ENCODE results near the gene SMARCB1.

The SMARCB1 gene

DNA sequence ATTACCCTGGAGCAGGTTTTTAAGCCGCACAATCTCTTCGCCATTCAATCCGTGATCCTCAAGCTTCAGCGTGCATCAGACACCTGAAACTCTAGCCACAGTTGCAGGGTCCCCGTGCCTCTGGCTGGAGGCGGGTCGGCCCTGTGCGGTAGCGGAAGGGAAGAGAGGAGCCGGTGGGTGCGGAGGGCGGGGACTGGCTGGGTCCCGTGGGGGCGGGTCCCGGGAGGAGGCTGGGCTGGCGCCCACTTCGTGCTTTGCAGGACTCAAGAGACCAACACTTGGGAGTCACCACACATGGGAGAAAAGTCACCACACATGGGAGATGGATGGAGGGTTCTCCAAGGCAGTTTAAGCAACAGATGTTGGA is 23.2 kb upstream of the SMARCB1 start:
- DNase-seq: no peak

DNA sequence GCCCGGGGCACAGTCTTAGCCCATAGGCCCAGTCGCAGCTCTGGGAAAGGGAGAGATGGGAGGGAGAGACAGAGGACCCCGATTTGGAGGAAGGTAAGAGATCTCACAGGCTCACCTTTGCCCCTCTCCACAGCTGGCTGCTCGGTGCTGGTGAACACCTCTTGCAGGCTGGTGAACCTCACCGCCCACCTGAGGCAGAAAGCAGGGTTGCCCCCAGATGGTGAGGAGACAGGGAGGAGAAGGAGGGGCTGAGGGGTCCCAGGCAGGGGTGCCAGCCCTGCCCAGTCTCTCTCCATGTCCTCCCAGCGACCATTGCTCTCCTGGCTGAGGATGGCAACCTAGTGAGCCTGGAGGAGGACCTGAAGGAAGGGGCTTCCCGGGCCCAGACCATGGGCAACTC is 22.8 kb upstream of the SMARCB1 start:
- DNase-seq: no peak

DNA sequence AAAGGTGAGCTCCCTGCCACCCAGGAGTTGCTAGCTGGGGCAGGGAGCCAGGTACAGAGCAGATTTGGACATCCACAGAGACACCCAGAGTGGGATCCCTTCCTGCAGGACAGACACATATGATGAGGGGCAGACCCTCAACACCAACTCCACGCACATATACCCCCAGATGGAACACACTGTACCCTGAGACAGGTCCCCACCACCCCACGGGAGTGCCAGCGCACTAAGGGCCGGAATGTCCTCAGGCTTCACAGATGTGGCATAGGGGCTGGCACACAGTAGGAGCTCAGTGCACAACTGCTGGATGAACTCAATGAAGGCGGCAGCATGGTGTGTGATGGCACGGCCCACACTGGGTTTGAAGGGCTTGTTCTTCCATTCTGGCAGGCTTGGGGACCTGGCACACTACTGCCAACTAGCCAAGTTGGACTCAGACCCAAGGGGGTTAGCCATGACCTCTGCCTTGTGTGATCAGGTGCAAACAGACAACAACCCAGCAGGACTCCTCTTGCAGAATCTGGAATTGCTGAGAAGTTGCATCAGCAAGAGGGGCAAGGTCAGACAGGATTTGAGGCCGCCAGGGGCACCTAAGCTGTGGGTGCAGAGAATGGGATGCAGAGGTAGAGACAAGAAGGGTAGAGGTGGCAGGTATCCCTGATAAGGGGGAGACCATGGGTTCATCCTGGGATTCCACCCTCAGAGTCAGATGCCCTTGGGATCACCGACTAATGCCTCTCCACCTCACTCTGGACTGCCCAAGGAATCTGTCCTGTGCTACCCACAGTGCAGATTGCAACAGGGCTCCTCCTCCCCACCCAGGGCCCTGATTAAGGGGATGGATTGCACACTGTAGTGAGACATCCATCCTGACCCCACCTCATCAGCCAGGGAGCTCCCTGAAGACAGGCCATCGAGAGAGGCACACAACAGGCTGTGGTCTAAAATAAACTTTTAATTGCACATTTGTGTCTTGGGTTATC is 21.6 kb upstream of the SMARCB1 start:
- no peak for DNase-seq

DNA sequence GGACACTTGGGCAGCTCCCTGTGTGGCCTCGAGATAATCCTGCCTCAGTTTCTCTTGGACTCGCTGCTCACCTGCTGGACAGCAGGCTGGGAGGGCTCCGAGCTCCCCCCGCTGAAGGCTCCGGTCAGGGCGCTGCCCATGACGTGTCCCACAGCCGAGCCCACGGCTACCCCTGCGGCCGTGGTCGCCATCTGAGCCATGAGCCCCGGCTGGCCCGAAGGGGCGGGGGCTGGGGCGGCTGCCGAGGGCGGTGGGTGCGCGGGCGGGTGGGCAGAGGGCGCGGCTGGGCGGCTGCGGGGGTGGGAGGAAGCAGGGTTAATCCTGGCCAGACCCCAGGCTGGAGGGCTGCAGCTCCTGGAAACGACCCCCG is 19.5 kb upstream of the SMARCB1 start:
- DNase-seq: no peak

DNA sequence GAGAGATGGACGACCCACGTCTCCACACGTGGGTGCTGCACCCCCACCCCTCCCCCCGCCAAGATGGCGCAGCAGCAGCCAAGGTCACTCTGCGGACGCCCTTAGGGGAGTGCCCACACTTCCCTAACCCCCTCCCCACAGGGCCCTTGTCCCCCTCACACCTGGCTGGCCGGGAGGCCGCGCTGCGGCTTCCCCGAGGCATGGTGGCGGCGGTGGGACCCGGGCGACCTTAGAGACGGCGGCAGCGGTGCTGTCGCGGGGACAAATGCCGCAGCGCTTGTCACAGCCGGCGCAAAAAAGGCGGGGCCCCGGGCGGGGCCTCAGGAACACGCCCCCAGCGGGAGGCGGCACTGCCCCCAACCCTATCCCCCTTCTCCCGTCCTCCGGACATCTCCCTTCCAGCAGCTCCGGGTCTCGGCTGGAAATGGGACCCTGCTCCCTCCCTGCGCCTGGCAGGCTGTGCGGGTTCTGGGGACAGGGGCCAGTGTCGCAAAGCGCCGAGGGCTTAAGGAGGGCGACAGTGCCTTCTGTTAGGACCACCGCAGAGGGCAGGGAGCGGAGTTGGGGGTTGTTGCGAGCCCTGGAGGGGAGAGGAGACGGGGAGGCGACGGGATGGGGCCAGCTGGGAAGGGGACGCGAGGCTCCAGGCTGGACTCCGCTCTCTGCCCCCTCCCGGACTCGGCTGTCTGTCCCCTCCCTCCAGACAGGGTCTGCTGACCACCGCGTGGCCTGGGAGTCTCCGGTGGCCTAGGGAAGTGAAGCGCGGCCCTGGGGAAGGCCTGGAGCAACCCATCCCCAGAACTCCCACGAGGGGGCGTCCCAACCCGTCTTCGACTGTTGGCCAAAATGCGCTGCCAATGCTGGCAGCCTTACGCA is 18.9 kb upstream of the SMARCB1 start, which contains the start of gene CHCHD10:
TSS of gene CHCHD10 (minus strand) at position 300 of the 876 bp plus-strand sequence. CDS start at position 202, 98 bp downstream.
- no peak for DNase-seq

DNA sequence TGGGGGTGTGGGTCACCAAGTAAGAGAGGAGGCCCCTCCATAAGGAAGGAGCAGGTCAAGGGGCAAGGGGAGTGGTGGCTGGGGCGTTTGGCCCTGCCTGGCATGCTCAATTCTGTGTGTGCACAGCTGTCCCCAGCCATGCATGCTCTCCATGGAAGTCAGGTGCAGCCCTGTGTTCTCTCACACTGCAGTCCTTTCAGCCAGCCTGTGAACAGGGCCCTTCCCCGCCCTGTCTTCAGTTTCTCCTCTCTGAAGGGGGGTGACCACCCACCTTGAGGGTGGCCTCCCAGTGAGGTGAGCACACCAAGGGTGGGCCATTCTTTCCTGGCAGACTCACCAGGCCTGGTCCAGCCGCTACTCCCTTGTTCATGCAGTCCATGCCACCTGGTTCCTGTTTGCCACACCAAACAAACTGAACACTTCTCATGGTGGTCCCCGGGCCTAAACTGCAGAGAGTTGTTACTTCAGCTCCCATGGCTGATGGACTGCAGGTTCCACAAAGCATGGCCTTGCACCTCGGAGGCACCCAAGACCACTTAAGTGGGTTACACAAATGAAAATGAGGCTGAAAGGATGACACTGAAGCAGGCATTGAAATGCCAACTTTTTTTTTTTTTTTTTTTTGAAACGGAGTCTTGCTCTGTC is 17.3 kb upstream of the SMARCB1 start:
- no peak for DNase-seq

DNA sequence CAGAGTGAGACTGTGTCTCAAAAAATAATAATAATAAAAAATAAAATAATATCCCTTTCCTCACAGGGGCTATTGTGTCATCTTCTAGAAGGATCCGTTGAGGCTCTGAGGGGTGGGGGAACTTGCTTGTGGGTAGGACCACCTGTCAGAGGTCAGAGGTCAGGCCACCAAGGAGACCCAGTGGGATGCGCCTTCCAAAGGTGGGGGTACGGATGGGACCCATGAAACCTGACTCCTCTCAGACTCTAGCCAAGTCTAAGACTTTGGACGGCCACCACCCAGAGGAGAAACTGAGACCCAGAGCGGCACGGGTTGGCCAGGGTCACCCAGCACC is 14.5 kb upstream of the SMARCB1 start:
- DNase-seq: no peak

DNA sequence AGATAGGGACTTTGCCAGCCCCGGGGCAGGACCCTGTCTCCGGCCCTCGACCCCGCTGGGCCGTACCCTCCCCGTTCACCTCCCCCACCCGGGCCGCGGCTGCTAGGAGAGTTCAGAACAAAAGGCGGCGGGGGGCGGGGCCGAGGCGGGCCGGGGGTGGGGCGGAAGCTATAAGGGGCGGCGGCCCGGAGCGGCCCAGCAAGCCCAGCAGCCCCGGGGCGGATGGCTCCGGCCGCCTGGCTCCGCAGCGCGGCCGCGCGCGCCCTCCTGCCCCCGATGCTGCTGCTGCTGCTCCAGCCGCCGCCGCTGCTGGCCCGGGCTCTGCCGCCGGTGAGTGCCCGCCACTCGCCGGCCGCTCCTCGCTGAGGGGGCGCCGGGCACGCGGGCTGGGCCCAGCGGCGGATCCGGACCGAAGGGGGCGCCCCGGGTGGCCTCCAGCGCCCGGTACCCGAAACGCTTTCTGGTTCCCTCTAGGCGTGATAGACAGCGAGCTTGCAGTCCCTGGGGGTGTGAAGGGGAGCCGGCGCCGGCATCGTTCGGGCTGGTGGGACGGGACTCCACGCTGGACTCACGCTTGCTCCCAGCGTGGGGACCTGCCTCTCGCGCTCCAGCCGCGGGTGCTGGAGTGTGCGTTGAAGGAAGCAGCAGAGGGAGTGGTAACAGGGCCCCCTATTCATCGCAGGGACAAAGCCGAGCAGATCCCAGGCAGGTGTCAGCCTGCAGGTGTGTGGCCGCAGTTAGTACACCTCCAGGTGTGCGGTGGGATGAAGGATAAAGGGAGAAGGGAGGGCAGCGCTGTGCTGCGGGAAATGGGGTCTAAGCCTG is 13.9 kb upstream of the SMARCB1 start, which contains the start of gene MMP11:
TSS of gene MMP11 (plus strand) at position 201 of the 825 bp plus-strand sequence. CDS start at position 223, 22 bp downstream.
- no peak for DNase-seq

DNA sequence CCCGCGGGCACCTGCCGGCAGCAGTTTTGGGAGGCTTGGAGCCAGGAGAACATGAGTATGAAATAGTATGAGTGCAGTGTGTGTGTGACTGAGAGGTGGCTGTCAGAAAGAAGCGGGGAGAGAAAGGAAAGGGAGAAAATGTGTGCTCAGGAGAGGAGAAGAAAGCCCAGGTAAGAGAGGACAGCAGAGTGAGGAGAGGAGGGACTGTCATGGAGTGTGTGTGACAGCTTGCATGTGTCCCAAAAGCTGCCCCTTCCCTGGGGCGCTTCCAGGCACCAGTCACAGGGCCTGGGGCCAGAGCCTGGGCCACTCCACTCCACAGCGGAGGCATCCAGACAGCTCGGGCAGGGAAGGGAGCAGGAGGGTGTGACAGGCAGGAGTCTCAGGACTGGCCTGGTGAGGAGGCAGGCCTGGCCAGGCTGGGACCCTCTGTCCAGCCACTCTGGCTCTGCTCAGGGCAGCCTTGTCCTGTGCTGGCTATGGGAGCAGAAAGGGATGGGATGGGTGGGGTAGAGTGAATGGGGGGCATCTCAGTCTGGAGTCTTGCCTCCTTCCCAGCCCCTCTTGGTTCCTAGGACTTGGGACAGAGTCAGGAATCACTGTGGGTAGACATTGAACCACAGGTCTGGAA is 13.2 kb upstream of the SMARCB1 start:
- DNase-seq: no peak

- no peak for DNase-seq
Measured at GRCh38 chr22:23774114-23774921, 12.4 kb upstream of the SMARCB1 start.

DNA sequence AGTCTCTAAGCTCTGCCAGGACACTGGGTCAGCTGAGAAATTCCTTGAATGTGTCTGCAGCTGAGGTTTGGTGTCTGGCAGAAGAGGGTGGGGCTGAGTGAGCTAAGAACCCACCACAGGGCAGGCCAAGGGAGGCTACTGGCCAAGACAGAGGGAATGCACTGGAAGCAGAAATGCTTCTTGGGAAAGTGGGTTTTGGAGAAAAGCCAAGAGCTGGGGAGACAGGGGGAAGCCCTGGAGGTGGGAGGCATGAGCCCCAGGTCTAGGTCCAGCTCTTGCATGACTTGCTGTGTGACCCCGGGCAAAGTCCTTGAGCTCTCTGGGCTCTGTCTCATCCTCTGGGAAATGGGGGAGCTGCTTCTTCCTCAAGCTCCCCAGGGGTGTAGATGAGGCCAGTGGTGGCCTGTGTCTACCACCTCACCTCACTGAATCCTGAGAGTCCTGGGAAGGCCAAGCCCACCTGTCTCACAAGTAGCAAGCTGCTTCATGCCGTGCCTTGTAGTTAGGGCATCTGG is 11.8 kb upstream of the SMARCB1 start:
- DNase-seq: no peak

DNA sequence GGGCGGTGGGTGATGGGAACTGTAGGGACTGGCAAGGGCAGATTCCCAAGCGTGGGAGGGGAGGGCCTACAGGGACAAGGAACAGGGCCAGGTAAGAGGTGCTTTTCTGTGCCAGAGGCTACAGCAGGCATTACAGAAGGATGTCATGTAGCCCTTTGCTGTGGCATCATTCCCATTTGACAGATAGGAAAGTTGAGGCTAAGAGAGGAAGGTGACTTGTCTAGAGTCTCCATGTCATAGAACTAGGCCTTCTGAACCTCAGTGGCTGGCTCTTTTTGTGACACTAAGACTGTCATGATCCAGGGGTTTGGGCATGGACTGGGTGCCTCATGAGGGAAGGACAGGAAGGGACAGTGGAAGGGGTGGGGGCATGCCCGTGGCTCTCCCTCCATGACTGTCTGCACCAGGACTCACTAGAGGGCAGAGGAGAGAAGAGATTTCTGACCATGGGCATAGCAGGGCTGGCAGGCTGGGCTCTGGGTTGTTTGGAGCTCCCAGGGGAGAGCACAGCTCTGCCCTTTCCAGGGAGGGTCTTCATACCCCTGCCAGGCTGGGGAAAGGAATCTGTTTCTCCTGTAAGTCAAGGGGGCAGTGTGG is 10.9 kb upstream of the SMARCB1 start:
- DNase-seq: no peak

GRCh38 chr22:23777776-23778576 is 8.8 kb upstream of the SMARCB1 start:
- DNase-seq: no peak

DNA sequence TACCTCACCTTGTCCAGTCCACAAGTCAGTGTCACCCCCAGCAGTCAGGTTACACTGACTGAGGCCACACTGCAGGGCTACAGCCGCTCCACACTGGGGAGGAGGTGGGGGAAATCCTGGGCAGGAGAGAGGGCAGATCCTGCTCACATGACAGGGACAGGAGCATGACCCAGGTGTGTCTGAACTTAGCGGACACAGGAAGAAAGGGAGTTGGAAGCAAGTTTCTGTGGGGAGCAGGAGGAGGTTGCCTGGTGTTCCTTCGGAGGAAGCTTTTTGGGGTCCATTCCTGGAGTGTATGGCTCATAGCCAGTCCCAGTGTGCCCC is 8.2 kb upstream of the SMARCB1 start:
- DNase-seq: no peak

DNA sequence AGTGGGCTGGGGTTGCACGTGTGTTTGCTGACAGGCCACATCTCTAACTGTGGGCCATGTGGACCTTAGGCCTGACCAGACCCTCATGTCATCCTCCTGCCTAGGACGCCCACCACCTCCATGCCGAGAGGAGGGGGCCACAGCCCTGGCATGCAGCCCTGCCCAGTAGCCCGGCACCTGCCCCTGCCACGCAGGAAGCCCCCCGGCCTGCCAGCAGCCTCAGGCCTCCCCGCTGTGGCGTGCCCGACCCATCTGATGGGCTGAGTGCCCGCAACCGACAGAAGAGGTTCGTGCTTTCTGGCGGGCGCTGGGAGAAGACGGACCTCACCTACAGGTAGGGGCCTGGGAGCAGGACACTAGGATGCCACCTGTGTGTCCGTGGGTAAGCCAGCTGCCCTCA is 7.7 kb upstream of the SMARCB1 start:
- DNase-seq: no peak

DNA sequence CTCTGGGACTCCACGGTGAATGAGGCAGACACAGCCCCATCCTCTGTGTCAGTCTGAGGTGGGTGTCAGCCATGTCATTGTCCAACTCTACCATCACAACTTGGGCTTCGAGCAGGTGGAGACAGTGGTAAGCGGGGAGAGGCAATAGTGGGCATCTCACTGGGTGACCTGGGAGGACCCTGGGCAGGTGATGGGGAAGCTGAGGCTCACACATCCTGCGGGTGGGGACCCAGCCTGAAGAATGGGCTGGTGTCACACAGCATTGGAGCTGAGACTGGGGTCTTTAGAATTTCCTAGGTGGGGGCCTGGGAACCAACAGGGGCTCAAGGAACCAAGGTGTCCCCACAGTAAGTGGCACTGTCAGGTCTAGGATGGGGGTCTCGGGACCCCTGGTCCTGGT is 7.0 kb upstream of the SMARCB1 start:
- no peak for DNase-seq

DNA sequence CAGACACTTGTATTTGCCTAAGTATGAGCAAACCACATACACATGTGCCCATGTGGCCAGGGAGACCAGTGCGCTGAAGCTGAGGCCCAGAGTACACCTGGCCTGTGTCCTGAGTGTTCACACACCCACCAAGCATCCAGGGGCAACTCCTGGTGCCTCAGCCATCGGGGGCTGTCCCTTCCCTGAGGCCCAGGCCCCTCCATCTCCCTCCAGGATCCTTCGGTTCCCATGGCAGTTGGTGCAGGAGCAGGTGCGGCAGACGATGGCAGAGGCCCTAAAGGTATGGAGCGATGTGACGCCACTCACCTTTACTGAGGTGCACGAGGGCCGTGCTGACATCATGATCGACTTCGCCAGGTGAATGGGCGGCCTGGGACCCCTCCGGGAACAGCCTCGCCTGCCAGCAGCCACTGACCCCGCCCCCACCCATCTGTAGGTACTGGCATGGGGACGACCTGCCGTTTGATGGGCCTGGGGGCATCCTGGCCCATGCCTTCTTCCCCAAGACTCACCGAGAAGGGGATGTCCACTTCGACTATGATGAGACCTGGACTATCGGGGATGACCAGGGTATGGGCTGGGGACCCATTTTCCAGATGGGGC is 6.5 kb upstream of the SMARCB1 start:
- no peak for DNase-seq

DNA sequence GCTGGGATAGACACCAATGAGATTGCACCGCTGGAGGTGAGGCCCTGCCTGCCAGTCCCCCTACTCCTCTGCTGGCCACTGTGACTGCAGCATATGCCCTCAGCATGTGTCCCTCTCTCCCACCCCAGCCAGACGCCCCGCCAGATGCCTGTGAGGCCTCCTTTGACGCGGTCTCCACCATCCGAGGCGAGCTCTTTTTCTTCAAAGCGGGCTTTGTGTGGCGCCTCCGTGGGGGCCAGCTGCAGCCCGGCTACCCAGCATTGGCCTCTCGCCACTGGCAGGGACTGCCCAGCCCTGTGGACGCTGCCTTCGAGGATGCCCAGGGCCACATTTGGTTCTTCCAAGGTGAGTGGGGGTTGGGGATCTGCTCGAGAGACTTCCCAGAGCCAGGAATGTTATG is 5.7 kb upstream of the SMARCB1 start:
- no peak for DNase-seq

DNA sequence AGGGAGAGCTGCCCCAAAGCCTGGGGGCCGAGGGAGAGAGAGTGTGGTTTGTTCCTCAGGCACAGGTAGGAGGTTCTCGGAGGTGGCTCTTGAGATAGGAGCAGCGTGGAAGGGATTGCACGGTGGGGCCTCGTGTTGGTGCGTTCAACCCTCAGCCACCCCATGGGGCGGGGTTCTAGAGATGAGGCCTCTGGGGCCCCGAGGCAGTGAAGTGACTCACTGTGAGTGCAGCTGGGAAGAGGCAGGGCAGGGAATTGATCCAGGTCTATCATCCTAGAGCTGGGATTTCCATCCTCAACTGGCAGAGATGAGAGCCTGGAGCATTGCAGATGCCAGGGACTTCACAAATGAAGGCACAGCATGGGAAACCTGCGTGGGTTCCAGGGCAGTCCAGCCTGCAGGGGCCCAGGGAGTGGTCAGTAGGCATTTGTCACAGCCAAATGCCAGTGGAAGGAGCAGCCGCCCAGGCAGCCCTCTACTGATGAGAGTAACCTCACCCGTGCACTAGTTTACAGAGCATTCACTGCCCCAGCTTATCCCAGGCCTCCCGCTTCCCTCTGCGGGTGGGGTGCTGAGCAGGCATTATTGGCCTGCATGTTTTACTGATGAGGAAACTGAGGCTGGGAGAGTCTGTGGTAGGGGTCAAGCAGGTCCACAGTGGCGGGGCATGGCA is 5.1 kb upstream of the SMARCB1 start:
- no peak for DNase-seq

Measured in cortex of kidney (tissue), 1 donor.